ENCODE measurements around the gene PRKAG1.

The PRKAG1 gene

GRCh38 chr12:49059299-49060171, 41.0 kb upstream of the PRKAG1 start:
- TF ChIP-seq CTCF (IDR thresholded peaks at IDR 0.05; ENCODE audit: borderline replicate concordance, control extremely low read depth, extremely low read depth, insufficient read depth, missing control alignments) = no peak
- in situ Hi-C loops (cut with MboI; ENCODE audit: low sequenced_read_pairs, unreplicated experiment) = loop anchor here (10.0 kb wide), 1 partner anchor 175 kb away; no protein-coding TSS in a partner anchor
- DNase-seq (ENCODE audit: low spot score) = no peak

- in situ Hi-C loops (cut with MboI; ENCODE audit: low sequenced_read_pairs, unreplicated experiment) = no loop called here
- TF ChIP-seq CTCF (IDR thresholded peaks at IDR 0.05; ENCODE audit: borderline replicate concordance, control extremely low read depth, extremely low read depth, insufficient read depth, missing control alignments) = no peak
- DNase-seq (ENCODE audit: low spot score) = no peak
Measured at GRCh38 chr12:49059045-49059298, 40.4 kb upstream of the PRKAG1 start.

- DNase-seq (ENCODE audit: low spot score) = no peak
- in situ Hi-C loops (cut with MboI; ENCODE audit: low sequenced_read_pairs, unreplicated experiment) = no loop called here
Measured at GRCh38 chr12:49058366-49059044, 39.9 kb upstream of the PRKAG1 start.

GRCh38 chr12:49057888-49058287, 39.3 kb upstream of the PRKAG1 start:
- DNase-seq (ENCODE audit: low spot score) = no peak
- in situ Hi-C loops (cut with MboI; ENCODE audit: low sequenced_read_pairs, unreplicated experiment) = no loop called here
- TF ChIP-seq CTCF (IDR thresholded peaks at IDR 0.05; ENCODE audit: borderline replicate concordance, control extremely low read depth, extremely low read depth, insufficient read depth, missing control alignments) = no peak

More at GRCh38 chr12:49058366-49059044, 39.9 kb upstream of the PRKAG1 start:
- TF ChIP-seq CTCF (IDR thresholded peaks at IDR 0.05; ENCODE audit: borderline replicate concordance, control extremely low read depth, extremely low read depth, insufficient read depth, missing control alignments) = no peak

- no peak for TF ChIP-seq CTCF (IDR thresholded peaks at IDR 0.05; ENCODE audit: borderline replicate concordance, control extremely low read depth, extremely low read depth, insufficient read depth, missing control alignments)
- DNase-seq (ENCODE audit: low spot score) = peak; percentile 87
Measured at GRCh38 chr12:49055978-49056754, 37.6 kb upstream of the PRKAG1 start.

GRCh38 chr12:49055092-49055491, 36.5 kb upstream of the PRKAG1 start:
- in situ Hi-C loops (cut with MboI; ENCODE audit: low sequenced_read_pairs, unreplicated experiment) = no loop called here
- TF ChIP-seq CTCF (IDR thresholded peaks at IDR 0.05; ENCODE audit: borderline replicate concordance, control extremely low read depth, extremely low read depth, insufficient read depth, missing control alignments) = no peak
- no peak for DNase-seq (ENCODE audit: low spot score)

More at GRCh38 chr12:49055978-49056754, 37.6 kb upstream of the PRKAG1 start:
- in situ Hi-C loops (cut with MboI; ENCODE audit: low sequenced_read_pairs, unreplicated experiment) = no loop called here
